Type B pancreatic cell (in vitro differentiated cells): ENCODE results near the gene BEND7. TPM values are rescaled to one million over a fixed set of nuclear protein-coding genes. Genes with fewer than 3 reads are reported as not detected.

ENCODE experiments used
- DNase-seq: peaks from one replicate; pipeline ENCODE4 v3.0.0; 2021; ENCODE audit warnings: mixed read lengths; ENCODE audit not compliant: unreplicated experiment; ENCODE audit errors: extremely low spot score
- H3K27ac Mint-ChIP-seq: 2 replicates; pipeline ENCODE4 v1.8.0; 2021; ENCODE audit warnings: mild to moderate bottlenecking, mixed read lengths
- H3K27me3 Mint-ChIP-seq: 2 replicates; pipeline ENCODE4 v1.8.0; 2021; ENCODE audit warnings: mixed read lengths
- H3K36me3 Mint-ChIP-seq: 2 replicates; pipeline ENCODE4 v1.8.0; 2021; ENCODE audit warnings: mixed read lengths
- H3K4me1 Mint-ChIP-seq: one replicate; pipeline ENCODE4 v1.8.0; 2021; ENCODE audit warnings: mixed read lengths; ENCODE audit not compliant: unreplicated experiment
- H3K4me3 Mint-ChIP-seq: 2 replicates; pipeline ENCODE4 v1.8.0; 2021; ENCODE audit warnings: mild to moderate bottlenecking, mixed read lengths
- H3K9me3 Mint-ChIP-seq: 2 replicates; pipeline ENCODE4 v1.8.0; 2021; ENCODE audit warnings: mixed read lengths
- total RNA-seq: library from RNA; stranded (reverse); gene quantifications from 2 replicates; pipeline ENCODE4 v1.2.1, GENCODE V29; 2021; ENCODE audit warnings: low replicate concordance
- TF ChIP-seq, protein P1 (sequence below): fragments of 200-600 bp; sonication (generic); conservative IDR thresholded peaks from 2 replicates; pipeline ENCODE4 v1.5.0; 2021; ENCODE audit warnings: antibody characterized with exemption, mild to moderate bottlenecking

BEND7 gene
- total RNA-seq, 1 donor from 2014 or later, result 14.1 TPM

DNA sequence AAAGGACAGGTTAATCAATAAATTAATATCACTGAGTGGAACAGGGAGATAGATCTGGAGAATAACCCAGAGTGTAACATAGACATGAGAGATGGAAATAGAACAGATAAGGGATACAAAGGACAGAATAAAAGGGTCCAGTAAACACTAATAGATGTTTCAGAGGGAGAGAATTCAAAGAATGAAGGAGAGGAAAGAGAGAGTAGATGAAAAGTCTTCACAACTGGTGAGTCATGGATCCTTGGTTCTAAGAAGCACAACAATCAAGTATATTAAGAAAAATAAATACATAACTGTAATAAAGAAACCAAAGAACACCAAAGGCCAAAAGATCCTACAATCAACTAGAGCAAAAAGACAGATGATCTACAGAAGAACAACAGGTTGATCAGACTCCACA, 66.3 kb downstream of the BEND7 start:
- Mint-ChIP-seq H3K4me3 (no peak overlapping the region), H3K36me3 (peaks cover 5% of the 10 kb centered on the region), H3K4me1 (no peaks in the 10 kb centered on the region), H3K27me3 (no peaks in the 10 kb centered on the region), H3K9me3 (peaks cover 10% of the 10 kb centered on the region), H3K27ac (no peak overlapping the region)
- DNase-seq, result no peak
- TF ChIP-seq, protein P1, sequence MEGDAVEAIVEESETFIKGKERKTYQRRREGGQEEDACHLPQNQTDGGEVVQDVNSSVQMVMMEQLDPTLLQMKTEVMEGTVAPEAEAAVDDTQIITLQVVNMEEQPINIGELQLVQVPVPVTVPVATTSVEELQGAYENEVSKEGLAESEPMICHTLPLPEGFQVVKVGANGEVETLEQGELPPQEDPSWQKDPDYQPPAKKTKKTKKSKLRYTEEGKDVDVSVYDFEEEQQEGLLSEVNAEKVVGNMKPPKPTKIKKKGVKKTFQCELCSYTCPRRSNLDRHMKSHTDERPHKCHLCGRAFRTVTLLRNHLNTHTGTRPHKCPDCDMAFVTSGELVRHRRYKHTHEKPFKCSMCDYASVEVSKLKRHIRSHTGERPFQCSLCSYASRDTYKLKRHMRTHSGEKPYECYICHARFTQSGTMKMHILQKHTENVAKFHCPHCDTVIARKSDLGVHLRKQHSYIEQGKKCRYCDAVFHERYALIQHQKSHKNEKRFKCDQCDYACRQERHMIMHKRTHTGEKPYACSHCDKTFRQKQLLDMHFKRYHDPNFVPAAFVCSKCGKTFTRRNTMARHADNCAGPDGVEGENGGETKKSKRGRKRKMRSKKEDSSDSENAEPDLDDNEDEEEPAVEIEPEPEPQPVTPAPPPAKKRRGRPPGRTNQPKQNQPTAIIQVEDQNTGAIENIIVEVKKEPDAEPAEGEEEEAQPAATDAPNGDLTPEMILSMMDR, result no peak

DNA sequence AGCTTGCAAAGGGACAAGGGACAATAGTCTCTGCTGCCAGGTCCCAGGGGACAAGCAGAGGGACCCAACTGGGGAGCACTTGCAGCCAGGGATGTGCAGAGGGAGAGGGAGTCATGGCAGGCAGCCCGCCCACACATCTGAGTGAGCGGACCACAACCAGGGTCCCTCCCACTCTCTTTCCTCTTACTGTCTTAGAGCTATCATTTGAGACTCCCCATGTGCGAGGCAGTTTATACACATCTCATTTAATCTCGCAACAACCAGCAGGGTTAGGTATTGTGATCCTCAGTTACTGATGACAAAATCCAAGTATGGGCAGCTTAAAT, 70.2 kb downstream of the BEND7 start:
- Mint-ChIP-seq H3K4me1 (no peaks in the 10 kb centered on the region), H3K27me3 (no peaks in the 10 kb centered on the region), H3K9me3 (peaks cover 10% of the 10 kb centered on the region), H3K4me3 (no peak overlapping the region), H3K36me3 (peaks cover 8% of the 10 kb centered on the region), H3K27ac (no peak overlapping the region)
- no peak for DNase-seq
- TF ChIP-seq, protein P1, result no peak

DNA sequence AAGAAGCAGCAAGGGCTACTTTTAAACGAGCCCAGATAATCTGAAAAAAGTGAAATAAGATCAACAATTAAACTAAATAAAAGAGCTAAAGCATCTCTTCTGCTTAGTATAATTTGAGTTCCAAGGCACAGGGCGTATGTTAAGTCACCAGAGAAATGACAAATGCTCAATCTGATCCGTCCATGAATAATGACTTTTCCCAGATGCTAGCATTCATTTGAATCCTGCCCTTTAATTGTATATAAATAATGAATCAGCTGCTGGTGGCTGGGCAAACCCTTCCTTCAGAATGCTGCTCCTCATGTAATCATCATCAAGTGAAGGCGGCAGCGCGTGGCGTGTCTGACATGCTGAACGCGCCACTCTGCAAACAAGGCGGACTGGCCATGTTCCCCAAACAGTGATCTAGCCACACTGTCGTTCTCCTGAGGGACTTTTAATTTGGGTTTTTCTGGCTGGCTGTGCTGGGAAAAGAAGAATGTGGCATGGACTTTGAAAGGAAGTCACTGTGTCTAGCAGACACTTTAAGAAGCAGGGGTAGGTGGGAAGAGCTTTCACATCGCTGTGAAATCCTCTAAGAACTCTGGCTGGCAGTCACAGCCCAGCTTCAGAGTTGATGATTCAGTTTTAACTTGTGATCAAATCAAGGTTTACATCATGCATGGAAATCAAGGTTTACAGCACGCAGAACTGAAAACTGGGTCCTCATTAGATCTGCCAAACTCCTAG, 70.7 kb downstream of the BEND7 start:
- Mint-ChIP-seq H3K4me3 (no peak overlapping the region), H3K9me3 (peaks cover 9% of the 10 kb centered on the region), H3K4me1 (no peaks in the 10 kb centered on the region), H3K27me3 (no peaks in the 10 kb centered on the region), H3K27ac (no peak overlapping the region), H3K36me3 (peaks cover 8% of the 10 kb centered on the region)
- TF ChIP-seq, protein P1, result no peak
- DNase-seq, result no peak

DNA sequence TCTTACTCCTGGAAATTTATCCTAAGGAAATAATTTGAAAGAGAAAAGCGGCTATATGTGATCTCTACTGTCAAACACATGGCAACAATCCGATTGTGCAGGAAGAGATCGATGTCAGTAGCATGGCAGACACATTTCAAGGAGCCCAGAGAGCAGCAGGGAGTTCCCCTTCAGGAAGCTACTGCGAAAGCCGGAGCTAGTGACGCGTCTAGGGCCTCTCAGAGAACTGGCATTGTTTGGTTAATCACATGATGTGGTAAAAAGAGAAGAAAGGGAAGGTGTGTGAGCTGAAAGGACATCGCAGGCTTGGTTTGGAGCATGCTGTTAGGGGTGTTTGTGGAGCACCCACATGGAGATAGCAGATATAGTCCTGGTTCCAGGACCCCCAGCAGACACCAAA, 74.9 kb downstream of the BEND7 start:
- Mint-ChIP-seq H3K36me3 (peaks cover 3% of the 10 kb centered on the region), H3K27me3 (no peaks in the 10 kb centered on the region), H3K9me3 (no peaks in the 10 kb centered on the region), H3K4me1 (no peaks in the 10 kb centered on the region), H3K4me3 (no peak overlapping the region), H3K27ac (no peak overlapping the region)
- TF ChIP-seq, protein P1, result no peak
- no peak for DNase-seq

DNA sequence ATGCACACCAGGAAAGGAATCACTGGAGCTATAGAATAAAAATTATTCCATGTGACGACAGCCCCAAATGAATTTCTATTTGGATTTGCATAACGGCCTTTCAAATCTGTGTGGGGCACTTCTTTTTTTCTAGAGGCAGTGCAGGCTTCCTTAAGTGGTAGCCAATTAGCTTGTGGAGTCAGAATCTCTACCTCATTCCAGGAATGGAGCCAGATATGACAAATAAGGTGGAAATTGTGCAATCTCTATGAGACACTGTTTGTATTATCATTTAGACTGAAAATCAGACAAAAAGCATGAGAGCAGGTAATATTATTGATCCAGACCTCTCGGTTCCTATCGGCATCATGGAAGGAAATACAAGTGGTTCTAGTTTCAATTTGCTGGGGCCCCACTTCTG, 78.7 kb downstream of the BEND7 start:
- DNase-seq, result no peak
- Mint-ChIP-seq H3K27me3 (no peaks in the 10 kb centered on the region), H3K27ac (no peak overlapping the region), H3K4me3 (no peak overlapping the region), H3K9me3 (no peaks in the 10 kb centered on the region), H3K36me3 (peaks cover 4% of the 10 kb centered on the region), H3K4me1 (no peaks in the 10 kb centered on the region)
- TF ChIP-seq, protein P1, result no peak

GRCh38 chr10:13449296-13449695, 79.5 kb downstream of the BEND7 start:
- Mint-ChIP-seq H3K4me3 (no peak overlapping the region), H3K27me3 (no peaks in the 10 kb centered on the region), H3K27ac (no peak overlapping the region), H3K9me3 (no peaks in the 10 kb centered on the region), H3K36me3 (peaks cover 4% of the 10 kb centered on the region), H3K4me1 (no peaks in the 10 kb centered on the region)
- TF ChIP-seq, protein P1, result no peak
- no peak for DNase-seq
